Neural cell (in vitro differentiated cells): ENCODE data around the gene SAP30L. TPM values are rescaled to one million over a fixed set of nuclear protein-coding genes. Genes with fewer than 3 reads are reported as not detected.

Experiments
- H2AFZ ChIP-seq: fragments of 200-600, 300-800 bp; sonication (generic), shearing (Covaris generic); 2 replicates; pipeline ENCODE4 v1.6.0; 2014; ENCODE audit warnings: low read depth, mild to moderate bottlenecking, antibody characterized with exemption, low read length, moderate library complexity
- H3F3A ChIP-seq: fragments of 200-600 bp; shearing (Covaris generic); 2 replicates; pipeline ENCODE4 v1.6.1; 2016; ENCODE audit warnings: mild to moderate bottlenecking, moderate library complexity, mixed read lengths, antibody characterized with exemption, low read length; ENCODE audit not compliant: insufficient read depth, poor library complexity, severe bottlenecking
- H3K27ac ChIP-seq: fragments of 200-600, 300-800 bp; sonication (generic), shearing (Covaris generic); 2 replicates; pipeline ENCODE4 v1.5.1; 2014; ENCODE audit warnings: mild to moderate bottlenecking, low read length, moderate library complexity
- H3K27me3 ChIP-seq: fragments of 300-800, 200-600 bp; sonication (generic), shearing (Covaris generic); 2 replicates; pipeline ENCODE4 v1.6.0; 2014; ENCODE audit warnings: mild to moderate bottlenecking, low read depth, low read length, moderate library complexity; ENCODE audit not compliant: insufficient read depth
- H3K36me3 ChIP-seq: fragments of 300-800, 200-600 bp; sonication (generic), shearing (Covaris generic); 2 replicates; pipeline ENCODE4 v1.5.1; 2014; ENCODE audit warnings: mild to moderate bottlenecking, antibody characterized with exemption, low read length, moderate library complexity; ENCODE audit not compliant: insufficient read depth
- H3K4me2 ChIP-seq: fragments of 300-800, 200-600 bp; sonication (generic), shearing (Covaris generic); 2 replicates; pipeline ENCODE4 v1.6.0; 2014; ENCODE audit warnings: mild to moderate bottlenecking, low read length
- H3K4me3 ChIP-seq: fragments of 300-800, 200-600 bp; sonication (generic), shearing (Covaris generic); 2 replicates; pipeline ENCODE4 v1.5.1; 2014; ENCODE audit warnings: mild to moderate bottlenecking, low read length, moderate library complexity
- H3K79me2 ChIP-seq: fragments of 200-600 bp; shearing (Covaris generic); replicated peaks from 2 replicates; pipeline ENCODE4 v1.6.0; 2014; ENCODE audit warnings: mild to moderate bottlenecking, low read length, moderate library complexity; ENCODE audit not compliant: insufficient read depth
- H3K9ac ChIP-seq: fragments of 300-800, 200-600 bp; sonication (generic), shearing (Covaris generic); 2 replicates; pipeline ENCODE4 v1.6.1; 2016; ENCODE audit warnings: mild to moderate bottlenecking, low read length, mixed read lengths
- H3K9me2 ChIP-seq: fragments of 200-600 bp; shearing (Covaris generic); 2 replicates; pipeline ENCODE4 v1.6.1; 2016; ENCODE audit warnings: mild to moderate bottlenecking, low read length, mixed read lengths; ENCODE audit not compliant: insufficient read depth
- H3K9me3 ChIP-seq: fragments of 200-600, 300-800 bp; sonication (generic), shearing (Covaris generic); 2 replicates; pipeline ENCODE4 v1.6.1; 2016; ENCODE audit warnings: mild to moderate bottlenecking, mixed run types, low read length, moderate library complexity, mixed read lengths
- H4K20me1 ChIP-seq: fragments of 200-600 bp; shearing (Covaris generic); 2 replicates; pipeline ENCODE4 v1.6.1; 2016; ENCODE audit warnings: mild to moderate bottlenecking, mixed run types; ENCODE audit not compliant: insufficient read depth
- EP300 ChIP-seq: fragments of 450-650 bp; conservative IDR thresholded peaks from 2 replicates; pipeline ENCODE4 v1.6.1; 2014; ENCODE audit warnings: antibody characterized with exemption, mild to moderate bottlenecking, moderate library complexity; ENCODE audit not compliant: poor library complexity, severe bottlenecking
- EZH2 ChIP-seq: fragments of 200-600, 300-800 bp; shearing (Covaris generic), sonication (generic); IDR thresholded peaks from 2 replicates; pipeline ENCODE4 v1.6.1; 2014; ENCODE audit warnings: antibody characterized with exemption, low read length, borderline replicate concordance, mild to moderate bottlenecking; ENCODE audit not compliant: insufficient read depth, poor library complexity, severe bottlenecking
- MXI1 ChIP-seq: fragments of 450-650 bp; conservative IDR thresholded peaks from 2 replicates; pipeline ENCODE4 v1.6.1; 2014; ENCODE audit warnings: antibody characterized with exemption, mild to moderate bottlenecking; ENCODE audit not compliant: poor library complexity, severe bottlenecking
- POLR2AphosphoS5 ChIP-seq: IDR thresholded peaks from 2 replicates; pipeline ENCODE4 v1.6.1; 2012
- RAD21 ChIP-seq: fragments of 450-650 bp; conservative IDR thresholded peaks from 2 replicates; pipeline ENCODE4 v1.6.1; 2014; ENCODE audit warnings: antibody characterized with exemption, mild to moderate bottlenecking, moderate library complexity
- SMC3 ChIP-seq: fragments of 450-650 bp; conservative IDR thresholded peaks from 2 replicates; pipeline ENCODE4 v1.6.1; 2014; ENCODE audit warnings: antibody characterized with exemption, mild to moderate bottlenecking, moderate library complexity; ENCODE audit not compliant: poor library complexity
- TAF1 ChIP-seq: IDR thresholded peaks from 2 replicates; pipeline ENCODE4 v1.6.1; 2012; ENCODE audit warnings: low read depth
- polyA plus RNA-seq: library from polyadenylated mRNA; depleted of rRNA; stranded (reverse); fragments of >200 nt; gene quantifications from 2 replicates; pipeline ENCODE4 v1.2.3, GENCODE V29; 2014
- TF ChIP-seq, protein P1 (sequence below): fragments of 450-650 bp; IDR thresholded peaks from 2 replicates; pipeline ENCODE4 v1.5.1; 2014; ENCODE audit warnings: antibody characterized with exemption, mild to moderate bottlenecking, moderate library complexity; ENCODE audit not compliant: poor library complexity, severe bottlenecking
- TF ChIP-seq, protein P2 (sequence below): IDR thresholded peaks from 2 replicates; pipeline ENCODE4 v1.6.1; 2012; ENCODE audit warnings: borderline replicate concordance

SAP30L gene
- polyA plus RNA-seq, 1 donor from 2014 or later = 18.5 TPM

DNA sequence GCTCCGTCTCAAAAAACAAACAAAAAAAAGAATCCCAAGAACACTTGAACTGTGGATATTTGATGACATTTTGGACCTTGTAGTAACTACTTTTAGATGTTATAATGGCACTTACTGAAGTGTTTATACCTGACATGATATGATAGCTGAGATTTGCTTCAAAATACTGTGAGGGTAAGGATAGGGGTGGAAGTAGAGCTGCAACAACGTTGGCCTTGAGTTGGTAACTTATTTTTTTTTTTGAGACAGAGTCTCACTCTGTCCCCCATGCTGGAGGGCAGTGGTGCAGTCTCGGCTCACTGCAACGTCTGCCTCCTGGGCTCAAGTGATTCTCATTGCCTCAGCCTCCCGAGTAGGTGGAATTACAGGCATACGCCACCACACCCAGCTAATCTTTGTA, 30.7 kb upstream of the SAP30L start:
- TF ChIP-seq, protein P1, sequence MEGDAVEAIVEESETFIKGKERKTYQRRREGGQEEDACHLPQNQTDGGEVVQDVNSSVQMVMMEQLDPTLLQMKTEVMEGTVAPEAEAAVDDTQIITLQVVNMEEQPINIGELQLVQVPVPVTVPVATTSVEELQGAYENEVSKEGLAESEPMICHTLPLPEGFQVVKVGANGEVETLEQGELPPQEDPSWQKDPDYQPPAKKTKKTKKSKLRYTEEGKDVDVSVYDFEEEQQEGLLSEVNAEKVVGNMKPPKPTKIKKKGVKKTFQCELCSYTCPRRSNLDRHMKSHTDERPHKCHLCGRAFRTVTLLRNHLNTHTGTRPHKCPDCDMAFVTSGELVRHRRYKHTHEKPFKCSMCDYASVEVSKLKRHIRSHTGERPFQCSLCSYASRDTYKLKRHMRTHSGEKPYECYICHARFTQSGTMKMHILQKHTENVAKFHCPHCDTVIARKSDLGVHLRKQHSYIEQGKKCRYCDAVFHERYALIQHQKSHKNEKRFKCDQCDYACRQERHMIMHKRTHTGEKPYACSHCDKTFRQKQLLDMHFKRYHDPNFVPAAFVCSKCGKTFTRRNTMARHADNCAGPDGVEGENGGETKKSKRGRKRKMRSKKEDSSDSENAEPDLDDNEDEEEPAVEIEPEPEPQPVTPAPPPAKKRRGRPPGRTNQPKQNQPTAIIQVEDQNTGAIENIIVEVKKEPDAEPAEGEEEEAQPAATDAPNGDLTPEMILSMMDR = no peak
- no peak for TF ChIP-seq EZH2
- no peak for TF ChIP-seq MXI1
- TF ChIP-seq RAD21 = no peak
- TF ChIP-seq TAF1 = no peak
- TF ChIP-seq EP300 = no peak
- no peak for TF ChIP-seq SMC3
- Histone ChIP-seq H3K9me2 (no peaks in the 10 kb centered on the region), H3K9me3 (no peaks in the 10 kb centered on the region), H3K9ac (no peak overlapping the region), H3K36me3 (peaks cover 3% of the 10 kb centered on the region), H3K27me3 (no peaks in the 10 kb centered on the region), H3K4me3 (no peak overlapping the region), H3F3A (no peaks in the 10 kb centered on the region), H3K4me2 (no peak overlapping the region), H2AFZ (no peak overlapping the region), H3K79me2 (no peaks in the 10 kb centered on the region), H4K20me1 (no peaks in the 10 kb centered on the region), H3K27ac (no peak overlapping the region)

DNA sequence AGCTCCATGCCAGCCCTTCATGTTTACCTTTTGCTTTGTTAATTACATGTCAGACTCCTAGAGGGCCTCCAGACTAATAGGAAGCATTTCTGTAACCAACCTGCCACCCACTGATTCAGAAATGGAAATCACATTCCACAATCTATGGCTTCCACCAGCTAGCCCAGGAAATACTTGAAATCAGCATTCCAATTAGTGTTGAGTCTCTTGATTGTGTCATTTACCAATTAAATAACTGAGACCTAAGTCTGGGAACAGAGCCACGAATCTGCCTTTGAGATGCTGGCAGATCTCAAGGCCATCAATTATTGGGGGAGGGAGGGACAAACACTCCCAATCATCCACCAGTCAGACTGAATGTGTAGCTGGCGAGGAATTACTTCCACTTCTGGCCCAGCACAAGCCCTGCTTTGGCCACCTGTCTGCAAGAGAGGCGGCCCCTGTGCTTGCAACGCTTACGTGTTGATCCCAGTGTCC, 27.4 kb upstream of the SAP30L start:
- no peaks in the 10 kb centered on the region for H3K27me3 ChIP-seq
- no peaks in the 10 kb centered on the region for H3K9me2 ChIP-seq
- H3K36me3 ChIP-seq = peaks cover under 1% of the 10 kb centered on the region

More for the DNA sequence above, 27.4 kb upstream of the SAP30L start:
- no peaks in the 10 kb centered on the region for H3K79me2 ChIP-seq
- H4K20me1 ChIP-seq = no peaks in the 10 kb centered on the region
- no peak for TF ChIP-seq EZH2
- TF ChIP-seq, protein P2, sequence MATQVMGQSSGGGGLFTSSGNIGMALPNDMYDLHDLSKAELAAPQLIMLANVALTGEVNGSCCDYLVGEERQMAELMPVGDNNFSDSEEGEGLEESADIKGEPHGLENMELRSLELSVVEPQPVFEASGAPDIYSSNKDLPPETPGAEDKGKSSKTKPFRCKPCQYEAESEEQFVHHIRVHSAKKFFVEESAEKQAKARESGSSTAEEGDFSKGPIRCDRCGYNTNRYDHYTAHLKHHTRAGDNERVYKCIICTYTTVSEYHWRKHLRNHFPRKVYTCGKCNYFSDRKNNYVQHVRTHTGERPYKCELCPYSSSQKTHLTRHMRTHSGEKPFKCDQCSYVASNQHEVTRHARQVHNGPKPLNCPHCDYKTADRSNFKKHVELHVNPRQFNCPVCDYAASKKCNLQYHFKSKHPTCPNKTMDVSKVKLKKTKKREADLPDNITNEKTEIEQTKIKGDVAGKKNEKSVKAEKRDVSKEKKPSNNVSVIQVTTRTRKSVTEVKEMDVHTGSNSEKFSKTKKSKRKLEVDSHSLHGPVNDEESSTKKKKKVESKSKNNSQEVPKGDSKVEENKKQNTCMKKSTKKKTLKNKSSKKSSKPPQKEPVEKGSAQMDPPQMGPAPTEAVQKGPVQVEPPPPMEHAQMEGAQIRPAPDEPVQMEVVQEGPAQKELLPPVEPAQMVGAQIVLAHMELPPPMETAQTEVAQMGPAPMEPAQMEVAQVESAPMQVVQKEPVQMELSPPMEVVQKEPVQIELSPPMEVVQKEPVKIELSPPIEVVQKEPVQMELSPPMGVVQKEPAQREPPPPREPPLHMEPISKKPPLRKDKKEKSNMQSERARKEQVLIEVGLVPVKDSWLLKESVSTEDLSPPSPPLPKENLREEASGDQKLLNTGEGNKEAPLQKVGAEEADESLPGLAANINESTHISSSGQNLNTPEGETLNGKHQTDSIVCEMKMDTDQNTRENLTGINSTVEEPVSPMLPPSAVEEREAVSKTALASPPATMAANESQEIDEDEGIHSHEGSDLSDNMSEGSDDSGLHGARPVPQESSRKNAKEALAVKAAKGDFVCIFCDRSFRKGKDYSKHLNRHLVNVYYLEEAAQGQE = no peak
- TF ChIP-seq MXI1 = no peak
- TF ChIP-seq SMC3 = no peak
- no peak for TF ChIP-seq RAD21
- no peak for TF ChIP-seq TAF1
- no peak for TF ChIP-seq POLR2AphosphoS5
- TF ChIP-seq, protein P1 = no peak
- no peak for TF ChIP-seq EP300
- no peak overlapping the region for H2AFZ ChIP-seq
- no peaks in the 10 kb centered on the region for H3K9me3 ChIP-seq
- H3K4me2 ChIP-seq = no peak overlapping the region
- no peak overlapping the region for H3K9ac ChIP-seq
- no peak overlapping the region for H3K27ac ChIP-seq
- no peak overlapping the region for H3K4me3 ChIP-seq
- no peaks in the 10 kb centered on the region for H3F3A ChIP-seq
